Effector memory CD8-positive, alpha-beta T cell (primary cell): ENCODE data around the gene PFN1.
A peak's percentile ranks its signal among the peaks of the same experiment; 100 is the strongest.

Experiments
- ATAC-seq: fragments of 150-1000 bp; cut with Tn5 transposase; replicated peaks from 2 replicates; pipeline ENCODE4 v1.10.0; 2021; ENCODE audit warnings: mild to moderate bottlenecking, moderate library complexity
- DNase-seq, 3 experiments: peaks; one replicate each; pipeline ENCODE4 v3.0.0; 2021
- H3K27ac Mint-ChIP-seq, 2 donors: one replicate each; pipeline ENCODE4 v1.8.0; 2022; ENCODE audit warnings: mild to moderate bottlenecking in 2 of 2, mixed read lengths in 2 of 2, moderate library complexity in 2 of 2
- H3K27me3 Mint-ChIP-seq, 2 donors: one replicate each; pipeline ENCODE4 v1.8.0; 2022; ENCODE audit warnings: mixed read lengths in 2 of 2
- H3K36me3 Mint-ChIP-seq: one replicate; pipeline ENCODE4 v1.8.0; 2022; ENCODE audit warnings: mild to moderate bottlenecking, moderate library complexity, mixed read lengths; ENCODE audit not compliant: insufficient read depth
- H3K4me1 Mint-ChIP-seq, 2 donors: one replicate each; pipeline ENCODE4 v1.8.0; 2022; ENCODE audit warnings: low read depth in 2 of 2, mixed read lengths in 2 of 2
- H3K4me3 Mint-ChIP-seq, 2 donors: one replicate each; pipeline ENCODE4 v1.8.0; 2022; ENCODE audit warnings: mild to moderate bottlenecking in 2 of 2, mixed read lengths in 2 of 2, moderate library complexity in 2 of 2
- H3K9me3 Mint-ChIP-seq, 2 donors: one replicate each; pipeline ENCODE4 v1.8.0; 2022; ENCODE audit warnings: mixed read lengths in 2 of 2

Gene PFN1

GRCh38 chr17:4946312-4946976 lies 1.9 kb downstream of the PFN1 start:
- Mint-ChIP-seq H3K36me3 (peaks cover 59% of the 10 kb centered on the region), H3K4me1 (peaks cover 63 to 64% of the 10 kb centered on the region in 2 donors), H3K4me3 (peak overlapping the region; percentile 94), H3K27me3 (no peaks in the 10 kb centered on the region), H3K9me3 (no peaks in the 10 kb centered on the region), H3K27ac (peak overlapping the region; percentile 32 to 94)
- DNase-seq: no peak
- no peak for ATAC-seq

- Mint-ChIP-seq H3K4me1 (peaks cover 64 to 65% of the 10 kb centered on the region in 2 donors), H3K36me3 (peaks cover 64% of the 10 kb centered on the region), H3K4me3 (peak overlapping the region; percentile 94), H3K27ac (peak overlapping the region; percentile 32 to 94), H3K9me3 (no peaks in the 10 kb centered on the region), H3K27me3 (no peaks in the 10 kb centered on the region)
- DNase-seq (no peak), ATAC-seq (no peak)
These were observed 2.4 kb downstream of the PFN1 start for GRCh38 chr17:4945944-4946280.

- H3K4me3 Mint-ChIP-seq: peak overlapping the region; percentile 94
- DNase-seq (peak; percentile 59 to 65 (median 61)), ATAC-seq (peak; percentile 25)
- H3K9me3 Mint-ChIP-seq: no peaks in the 10 kb centered on the region
- peaks cover 68% of the 10 kb centered on the region for H3K36me3 Mint-ChIP-seq
- peak overlapping the region; percentile 94 to 95 for H3K27ac Mint-ChIP-seq
- no peaks in the 10 kb centered on the region for H3K27me3 Mint-ChIP-seq
- H3K4me1 Mint-ChIP-seq: peaks cover 61 to 63% of the 10 kb centered on the region in 2 donors
These were observed 3.0 kb downstream of the PFN1 start for GRCh38 chr17:4945176-4945943.

GRCh38 chr17:4944554-4945175 lies 3.7 kb downstream of the PFN1 start:
- no peak for ATAC-seq
- DNase-seq: no peak
- Mint-ChIP-seq H3K36me3 (peaks cover 73% of the 10 kb centered on the region), H3K9me3 (no peaks in the 10 kb centered on the region), H3K4me1 (peaks cover 59 to 60% of the 10 kb centered on the region in 2 donors), H3K27ac (peak overlapping the region; percentile 94 to 95), H3K4me3 (peak overlapping the region; percentile 94), H3K27me3 (no peaks in the 10 kb centered on the region)

GRCh38 chr17:4944163-4944553 lies 4.2 kb downstream of the PFN1 start:
- peaks cover 62% of the 10 kb centered on the region in 2 donors for H3K4me1 Mint-ChIP-seq
- peaks cover 71% of the 10 kb centered on the region for H3K36me3 Mint-ChIP-seq
- DNase-seq (peak in 2 of 3 experiments; percentile 35 to 39), ATAC-seq (peak; percentile 8)
- H3K4me3 Mint-ChIP-seq: peak overlapping the region; percentile 94
- no peaks in the 10 kb centered on the region for H3K9me3 Mint-ChIP-seq
- H3K27me3 Mint-ChIP-seq: no peaks in the 10 kb centered on the region
- peak overlapping the region; percentile 71 to 94 for H3K27ac Mint-ChIP-seq

GRCh38 chr17:4942760-4943508 lies 5.4 kb downstream of the PFN1 start:
- no peaks in the 10 kb centered on the region for H3K9me3 Mint-ChIP-seq
- DNase-seq (no peak), ATAC-seq (no peak)
- H3K27ac Mint-ChIP-seq: peak overlapping the region; percentile 71 to 93
- H3K27me3 Mint-ChIP-seq: no peaks in the 10 kb centered on the region
- H3K4me1 Mint-ChIP-seq: peaks cover 69 to 72% of the 10 kb centered on the region in 2 donors
- H3K36me3 Mint-ChIP-seq: peaks cover 66% of the 10 kb centered on the region
- H3K4me3 Mint-ChIP-seq: peak overlapping the region; percentile 94

- Mint-ChIP-seq H3K27me3 (no peaks in the 10 kb centered on the region), H3K27ac (peak overlapping the region; percentile 93), H3K36me3 (peaks cover 60% of the 10 kb centered on the region), H3K4me3 (peak overlapping the region; percentile 94), H3K4me1 (peaks cover 61 to 67% of the 10 kb centered on the region in 2 donors), H3K9me3 (no peaks in the 10 kb centered on the region)
- no peak for ATAC-seq
- DNase-seq: no peak
These were observed 7.1 kb downstream of the PFN1 start for GRCh38 chr17:4941319-4941610.

GRCh38 chr17:4940555-4941318 lies 7.6 kb downstream of the PFN1 start:
- H3K9me3 Mint-ChIP-seq: no peaks in the 10 kb centered on the region
- H3K36me3 Mint-ChIP-seq: peaks cover 58% of the 10 kb centered on the region
- ATAC-seq (no peak), DNase-seq (no peak)
- H3K27ac Mint-ChIP-seq: peak overlapping the region; percentile 93
- peak overlapping the region; percentile 94 for H3K4me3 Mint-ChIP-seq
- no peaks in the 10 kb centered on the region for H3K27me3 Mint-ChIP-seq
- peaks cover 64% of the 10 kb centered on the region in 2 donors for H3K4me1 Mint-ChIP-seq

- peak within 1 kb of the TSS; percentile 94 for H3K4me3 Mint-ChIP-seq
- H3K27me3 Mint-ChIP-seq: no peaks in the 10 kb centered on the region
- peak within 1 kb of the TSS; percentile 93 for H3K27ac Mint-ChIP-seq
- no peaks in the 10 kb centered on the region for H3K9me3 Mint-ChIP-seq
- peaks cover 57 to 58% of the 10 kb centered on the region in 2 donors for H3K4me1 Mint-ChIP-seq
- peaks cover 51% of the 10 kb centered on the region for H3K36me3 Mint-ChIP-seq
- ATAC-seq (peak; percentile 84), DNase-seq (peak; percentile 93 to 98 (median 95))
These were observed 8.4 kb downstream of the PFN1 start, which contains the start of the genes RNF167 and SLC25A11 for GRCh38 chr17:4939796-4940554. Gene RNF167, plus strand, starts transcription at chr17:4940268. Its CDS starts 642 bp downstream, at chr17:4940910. Gene SLC25A11, minus strand, starts transcription at chr17:4940046. Its CDS starts 136 bp downstream, at chr17:4939910.

- Mint-ChIP-seq H3K4me3 (peak overlapping the region; percentile 94), H3K27me3 (no peaks in the 10 kb centered on the region), H3K4me1 (peaks cover 54 to 55% of the 10 kb centered on the region in 2 donors), H3K27ac (peak overlapping the region; percentile 93), H3K9me3 (no peaks in the 10 kb centered on the region), H3K36me3 (peaks cover 46% of the 10 kb centered on the region)
- peak; percentile 1 for ATAC-seq
- DNase-seq: no peak
These were observed 8.9 kb downstream of the PFN1 start for GRCh38 chr17:4939546-4939795.

GRCh38 chr17:4938688-4939545 lies 9.4 kb downstream of the PFN1 start:
- DNase-seq: no peak
- Mint-ChIP-seq H3K9me3 (no peaks in the 10 kb centered on the region), H3K36me3 (peaks cover 48% of the 10 kb centered on the region), H3K27me3 (no peaks in the 10 kb centered on the region), H3K27ac (peak overlapping the region; percentile 93), H3K4me1 (peaks cover 54 to 55% of the 10 kb centered on the region in 2 donors), H3K4me3 (peak overlapping the region; percentile 94)
- ATAC-seq: no peak
